Breast epithelium (tissue), 3 donors: ENCODE data around the gene PAFAH1B1.

Experiments
- POLR2A ChIP-seq: fragments of 450-650 bp; IDR thresholded peaks from one replicate; pipeline ENCODE4 v1.6.1; 2016; ENCODE audit warnings: antibody characterized with exemption, mild to moderate bottlenecking, moderate library complexity
- TF ChIP-seq, protein P1 (sequence below), 3 donors: fragments of 450-650 bp; IDR thresholded peaks; one replicate each; pipeline ENCODE4 v1.5.1; 2016 to 2017; ENCODE audit warnings: antibody characterized with exemption in 3 of 3, mild to moderate bottlenecking in 3 of 3, moderate library complexity in 3 of 3

DNA sequence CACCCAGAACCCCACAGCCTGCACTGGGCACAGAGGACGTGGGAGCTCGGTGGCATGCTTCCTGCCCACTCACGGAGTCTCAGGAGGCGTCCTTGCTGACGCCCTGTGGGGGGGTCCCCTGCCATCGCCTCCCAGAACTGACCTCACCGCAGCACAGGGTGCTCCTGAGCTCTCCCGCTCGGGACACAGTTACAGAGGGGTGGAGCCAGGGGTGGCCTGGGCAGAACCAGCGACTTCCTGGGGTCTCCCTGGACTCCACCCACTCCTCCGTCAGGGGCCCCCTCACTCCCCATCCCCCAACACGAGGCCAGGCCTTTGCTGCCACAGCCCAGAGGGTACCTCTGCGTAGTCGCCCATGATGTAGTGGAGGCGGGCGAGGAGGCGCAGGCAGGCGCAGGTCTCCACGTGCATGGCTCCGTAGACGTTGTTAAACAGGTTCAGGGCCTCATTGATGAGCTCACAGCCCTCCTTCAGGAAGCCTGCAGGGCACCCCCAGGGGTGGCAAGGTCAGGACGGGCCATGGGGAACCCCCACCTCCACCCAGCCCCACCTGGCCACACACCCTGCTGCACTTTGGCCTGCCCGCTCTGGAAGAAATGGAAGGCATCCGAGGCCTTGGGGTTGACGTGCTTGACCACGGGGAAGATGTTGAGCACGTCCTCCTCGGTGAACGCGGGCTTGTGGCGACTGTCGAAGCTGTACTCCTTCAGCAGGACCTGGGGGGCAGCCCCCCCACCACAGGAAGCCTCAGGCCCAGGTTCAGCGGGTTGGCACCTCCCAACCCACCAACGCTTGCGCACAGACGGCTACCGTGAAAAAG lies 100.3 kb downstream of the PAFAH1B1 start:
- TF ChIP-seq POLR2A = no peak
- TF ChIP-seq, protein P1, sequence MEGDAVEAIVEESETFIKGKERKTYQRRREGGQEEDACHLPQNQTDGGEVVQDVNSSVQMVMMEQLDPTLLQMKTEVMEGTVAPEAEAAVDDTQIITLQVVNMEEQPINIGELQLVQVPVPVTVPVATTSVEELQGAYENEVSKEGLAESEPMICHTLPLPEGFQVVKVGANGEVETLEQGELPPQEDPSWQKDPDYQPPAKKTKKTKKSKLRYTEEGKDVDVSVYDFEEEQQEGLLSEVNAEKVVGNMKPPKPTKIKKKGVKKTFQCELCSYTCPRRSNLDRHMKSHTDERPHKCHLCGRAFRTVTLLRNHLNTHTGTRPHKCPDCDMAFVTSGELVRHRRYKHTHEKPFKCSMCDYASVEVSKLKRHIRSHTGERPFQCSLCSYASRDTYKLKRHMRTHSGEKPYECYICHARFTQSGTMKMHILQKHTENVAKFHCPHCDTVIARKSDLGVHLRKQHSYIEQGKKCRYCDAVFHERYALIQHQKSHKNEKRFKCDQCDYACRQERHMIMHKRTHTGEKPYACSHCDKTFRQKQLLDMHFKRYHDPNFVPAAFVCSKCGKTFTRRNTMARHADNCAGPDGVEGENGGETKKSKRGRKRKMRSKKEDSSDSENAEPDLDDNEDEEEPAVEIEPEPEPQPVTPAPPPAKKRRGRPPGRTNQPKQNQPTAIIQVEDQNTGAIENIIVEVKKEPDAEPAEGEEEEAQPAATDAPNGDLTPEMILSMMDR (IDR thresholded peaks at IDR 0.05) = no peak
